HepG2 (cell line): ENCODE results near the gene FGFR2. TPM values are rescaled to one million over a fixed set of nuclear protein-coding genes. Genes with fewer than 3 reads are reported as not detected.

Experiments used
- ATAC-seq: fragments of 200-7000 bp; cut with Tn5 transposase; 3 replicates; pipeline ENCODE4 v1.9.1; 2020; ENCODE audit warnings: mild to moderate bottlenecking, moderate library complexity
- BruUV-seq: library from RNA; stranded (reverse); fragments of 400-500 nt; replicated peaks from 2 replicates; lab custom pipeline; 2021; lab: Mats Ljungman, UMichigan
- CTCF ChIA-PET: fragments of 300-600 bp; formaldehyde crosslinking; extraction: SDS; loops from one replicate; lab custom pipeline; 2021; ENCODE audit warnings: low total read pairs, inconsistent platforms, low intra/inter-chr PET ratio; lab: Yijun Ruan, JAX
- POLR2A ChIA-PET: fragments of 350-600 bp; sonication (Branson Sonifier 250); formaldehyde crosslinking; loops from one replicate; lab custom pipeline; 2020; ENCODE audit warnings: antibody characterized with exemption, inconsistent platforms; lab: Yijun Ruan, JAX
- DNase-seq: peaks from one replicate; pipeline ENCODE4 v3.0.0-alpha.2; 2015; ENCODE audit warnings: low spot score
- FAIRE-seq: peaks from 3 replicates; lab custom pipeline; 2011; peaks lifted over from hg19 to GRCh38; lab: Jason Lieb, UNC
- H2AFZ ChIP-seq: one replicate; pipeline ENCODE4 v1.6.1; 2011; ENCODE audit warnings: low read length, inconsistent platforms
- H3K27ac ChIP-seq: fragments of 300-600 bp; 3 replicates; pipeline ENCODE4 v1.8.0; 2011; ENCODE audit warnings: mixed run types, mild to moderate bottlenecking, mixed read lengths, low read length, inconsistent platforms; ENCODE audit not compliant: insufficient read depth; ENCODE audit errors: extremely low read length
- H3K27me3 ChIP-seq, 2 experiments: fragments of 200-600 bp in 1 of 2; 2 replicates in 1 of 2; 3 replicates in 1 of 2; pipeline versions ENCODE4 v1.6.0 to v1.8.0; 2011; ENCODE audit warnings: low read length in 2 of 2, mild to moderate bottlenecking in 2 of 2, moderate library complexity in 2 of 2, inconsistent platforms in 1 of 2; ENCODE audit not compliant: insufficient read depth in 2 of 2, control insufficient read depth in 1 of 2
- H3K36me3 ChIP-seq, 2 experiments: fragments of 200-600 bp in 1 of 2; replicated peaks in 1 of 2; 2 replicates in 1 of 2; 3 replicates in 1 of 2; pipeline versions ENCODE4 v1.5.1 to v1.8.0; 2011; ENCODE audit warnings: low read length in 2 of 2, inconsistent platforms in 1 of 2; ENCODE audit not compliant: insufficient read depth in 2 of 2, control insufficient read depth in 1 of 2
- H3K4me1 ChIP-seq: 2 replicates; pipeline ENCODE4 v1.5.1; 2012; ENCODE audit warnings: low read length, inconsistent platforms; ENCODE audit not compliant: insufficient read depth
- H3K4me2 ChIP-seq: 2 replicates; pipeline ENCODE4 v1.6.0; 2011; ENCODE audit warnings: low read depth, low read length, inconsistent platforms
- H3K4me3 ChIP-seq, 3 experiments: fragments of 200-600 bp in 1 of 3; sonication (generic), shearing (Covaris generic) in 1 of 3; replicated peaks in 1 of 3; 2 replicates each; pipeline ENCODE4 v1.5.1; 2011 to 2016; ENCODE audit warnings: low read length in 3 of 3, inconsistent platforms in 2 of 3, low read depth in 2 of 3, mild to moderate bottlenecking in 2 of 3, control low read depth in 1 of 3, mixed read lengths in 1 of 3; ENCODE audit not compliant: insufficient read depth in 1 of 3
- H3K79me2 ChIP-seq: one replicate; pipeline ENCODE4 v1.6.1; 2011; ENCODE audit warnings: low read length, inconsistent platforms; ENCODE audit not compliant: insufficient read depth
- H3K9ac ChIP-seq: 2 replicates; pipeline ENCODE4 v1.6.0; 2011; ENCODE audit warnings: mild to moderate bottlenecking, low read depth, low read length, inconsistent platforms; ENCODE audit not compliant: insufficient read depth
- H3K9me3 ChIP-seq: 2 replicates; pipeline ENCODE4 v1.5.1; 2012; ENCODE audit warnings: mild to moderate bottlenecking, low read length
- H4K20me1 ChIP-seq: 2 replicates; pipeline ENCODE4 v1.6.0; 2011; ENCODE audit warnings: inconsistent platforms, mild to moderate bottlenecking, low read length, moderate library complexity; ENCODE audit not compliant: insufficient read depth
- PRDM10 ChIP-seq: sonication (generic); formaldehyde crosslinking; IDR thresholded peaks from 2 replicates; pipeline ENCODE4 v1.4.0; 2020; ENCODE audit warnings: low read depth, missing genetic modification reagents
- SAP130 ChIP-seq: IDR thresholded peaks from 2 replicates; pipeline ENCODE4 v1.6.1; 2016; ENCODE audit warnings: low read depth
- THAP7 ChIP-seq: sonication (generic); formaldehyde crosslinking; IDR thresholded peaks from 2 replicates; pipeline ENCODE4 v1.8.1; 2023; ENCODE audit warnings: mild to moderate bottlenecking, missing genetic modification reagents
- ZBTB42 ChIP-seq: sonication (generic); formaldehyde crosslinking; IDR thresholded peaks from 2 replicates; pipeline ENCODE4 v1.5.0; 2020; ENCODE audit warnings: mild to moderate bottlenecking, missing genetic modification reagents
- ZKSCAN1 ChIP-seq: fragments of 150-350 bp; IDR thresholded peaks from 2 replicates; pipeline ENCODE4 v1.6.1; 2014; ENCODE audit warnings: low read length
- ZNF263 ChIP-seq: sonication (generic); formaldehyde crosslinking; IDR thresholded peaks from 2 replicates; pipeline ENCODE4 v1.4.0; 2020; ENCODE audit warnings: missing genetic modification reagents
- ZNF569 ChIP-seq: sonication (generic); formaldehyde crosslinking; IDR thresholded peaks from 2 replicates; pipeline ENCODE4 v1.5.0; 2020; ENCODE audit warnings: mild to moderate bottlenecking, missing genetic modification reagents, moderate library complexity, borderline replicate concordance
- ZNF652 ChIP-seq: IDR thresholded peaks from 2 replicates; pipeline ENCODE4 v1.6.1; 2016; ENCODE audit warnings: low read depth, borderline replicate concordance
- WGBS: methylation state at CpG from one replicate; pipeline ENCODE4 v1.1.6; 2017; ENCODE audit warnings: low lambda C conversion rate; 5-methylcytosine and 5-hydroxymethylcytosine counted together
- in situ Hi-C: cut with HindIII; loops from 2 replicates; pipeline ENCODE4 v1.10.0; 2017; ENCODE audit warnings: low pct_unique_long_range_greater_than_20kb; ENCODE audit not compliant: extremely low pct_ligation_motif_present
- intact Hi-C: fragments of 100-400 bp; cut with micrococcal nuclease; formaldehyde crosslinking; loops from one replicate; pipeline ENCODE4 v1.10.0; 2022; ENCODE audit not compliant: unreplicated experiment
- polyA plus RNA-seq, 8 experiments: library from polyadenylated mRNA; depleted of rRNA in 3 of 8; stranded (reverse) in 7 of 8; unstranded in 1 of 8; fragments of >200 nt; fragmentation: Illumina TruSeq in 4 of 8; extraction: Trizol in 4 of 8; gene quantifications; 2 replicates each; pipeline versions ENCODE4 v1.2.1 to v1.2.3, GENCODE V29; 2011 to 2016; ENCODE audit warnings: low read depth in 4 of 8, missing spikeins in 1 of 8, mixed read lengths in 1 of 8; ENCODE audit not compliant: insufficient read depth in 1 of 8
- total RNA-seq, 5 experiments: library from RNA; depleted of rRNA; stranded (reverse); fragments of >200 nt; fragmentation: Illumina TruSeq; extraction: Trizol; gene quantifications; 2 replicates each; pipeline ENCODE4 v1.2.3, GENCODE V29; 2016; ENCODE audit warnings: low read depth in 1 of 5

Gene FGFR2
- total and polyA plus RNA-seq, 2 of the 13 experiments (the other 11 are each of a cell fraction or from before 2014, with no cell fraction given) = 1.6 to 2.6 TPM

- TF ChIP-seq THAP7 (CRISPR knock-in tag) (no peak), SAP130 (CRISPR knock-in tag) (no peak), ZNF652 (CRISPR knock-in tag) (no peak)
Observed at GRCh38 chr10:121615435-121615793, 17.2 kb upstream of the FGFR2 start (continued).

GRCh38 chr10:121614613-121615434 is 16.6 kb upstream of the FGFR2 start:
- WGBS = 81% methylated on average over 8 of the region's 9 CpGs
- in situ Hi-C loops (no loop called here), intact Hi-C loops (no loop called here)
- no peak overlapping the region for H3K27ac ChIP-seq
- DNase-seq (no peak), FAIRE-seq (no peak), ATAC-seq (no peak)
- BruUV-seq = no TSS peak
- no peak for TF ChIP-seq ZBTB42 (CRISPR knock-in tag)
- ChIA-PET CTCF (no interaction called here), POLR2A (no interaction called here)
- no peaks in the 10 kb centered on the region for H4K20me1 ChIP-seq
- H2AFZ ChIP-seq = no peak overlapping the region
- H3K36me3 ChIP-seq = no peaks in the 10 kb centered on the region
- H3K4me1 ChIP-seq = no peaks in the 10 kb centered on the region
- H3K4me2 ChIP-seq = no peak overlapping the region
- no peak overlapping the region for H3K9ac ChIP-seq
- peaks cover 12% of the 10 kb centered on the region for H3K9me3 ChIP-seq
- no peaks in the 10 kb centered on the region for H3K79me2 ChIP-seq
- H3K4me3 ChIP-seq = no peak overlapping the region
- peaks cover 0 to 3% of the 10 kb centered on the region in 2 experiments; a peak in 1 of 5 replicates for H3K27me3 ChIP-seq

DNA sequence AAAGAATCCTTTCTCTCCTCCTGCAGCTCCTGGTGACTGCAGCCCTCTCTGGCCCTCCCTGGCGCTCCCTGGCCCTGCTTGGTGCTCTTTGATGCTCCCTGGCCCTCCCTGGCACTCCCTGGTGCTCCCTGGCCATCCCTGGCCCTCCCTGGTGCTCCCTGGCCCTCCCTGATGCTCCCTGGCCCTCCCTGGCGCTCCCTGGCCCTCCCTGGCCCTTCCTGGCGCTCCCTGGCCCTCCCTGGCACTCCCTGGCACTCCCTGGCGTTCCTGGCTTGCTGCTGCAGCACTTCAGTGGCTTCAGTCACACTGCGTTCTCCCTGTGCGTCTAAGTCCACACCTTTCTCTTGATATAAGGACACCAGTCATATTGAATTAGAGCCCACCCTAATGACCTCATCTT is 15.2 kb upstream of the FGFR2 start:
- Histone ChIP-seq H3K4me3 (no peak overlapping the region), H3K9ac (no peak overlapping the region), H3K4me2 (no peak overlapping the region), H3K27me3 (peaks cover 0 to 3% of the 10 kb centered on the region in 2 experiments; a peak in 1 of 5 replicates), H3K36me3 (no peaks in the 10 kb centered on the region), H4K20me1 (no peaks in the 10 kb centered on the region), H3K79me2 (no peaks in the 10 kb centered on the region), H3K27ac (no peak overlapping the region), H3K4me1 (peaks cover 9% of the 10 kb centered on the region; the same call in 1 of the 2 replicates)
- WGBS = 31% methylated on average over 6 of the region's 6 CpGs
- FAIRE-seq (no peak), DNase-seq (no peak), ATAC-seq (no peak)
- no TSS peak for BruUV-seq
- in situ Hi-C loops = no loop called here
- POLR2A ChIA-PET = no interaction called here
- CTCF ChIA-PET = no interaction called here
- TF ChIP-seq PRDM10 (CRISPR knock-in tag) = no peak
- TF ChIP-seq ZNF569 (CRISPR knock-in tag) = no peak
- TF ChIP-seq ZNF263 = peak; percentile 42; the same call in 1 of the 2 replicates
- no peak for TF ChIP-seq ZKSCAN1
- TF ChIP-seq, all 625 proteins: peak for 1
- intact Hi-C loops = no loop called here
- no peak overlapping the region for H2AFZ ChIP-seq
- no peaks in the 10 kb centered on the region; the same call in 1 of the 2 replicates for H3K9me3 ChIP-seq
